ENCODE data around the gene PDE4A. TPM values are rescaled to one million over a fixed set of nuclear protein-coding genes. Genes with fewer than 3 reads are reported as not detected.

PDE4A gene
- total and polyA plus RNA-seq, 10 of the 15 experiments (the other 5 are each of a cell fraction or from before 2014, with no cell fraction given) = 0.24 to 13.3 (median 4.9) TPM

DNA sequence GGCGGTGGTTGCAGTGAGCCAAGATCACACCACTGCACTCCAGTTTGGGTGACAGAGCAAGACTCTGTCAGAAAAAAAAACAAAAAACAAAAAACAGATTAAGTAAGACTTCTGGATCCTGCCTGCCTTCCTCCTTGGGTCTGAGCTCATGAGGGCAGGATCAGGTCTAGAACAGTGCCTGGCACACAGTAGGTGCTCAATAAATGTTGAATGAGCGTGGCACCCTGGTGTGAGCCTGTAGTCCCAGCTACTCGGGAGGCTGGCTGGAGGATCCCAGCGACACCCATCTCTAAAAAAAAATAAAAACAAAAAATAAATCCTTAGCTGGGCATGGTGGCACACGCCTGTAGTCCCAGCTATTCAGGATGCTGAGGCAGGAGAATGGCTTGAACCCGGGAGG lies 14.1 kb upstream of the PDE4A start:
- CTCF ChIA-PET = interaction anchor here (1.0 to 28.5 kb wide), 7 partner anchors 17 to 293 kb away, joined by 3 to 1053 read pairs (median 5); partner anchors contain the start of gene PDE4A
- SMC1A ChIA-PET (ENCODE audit: uncharacterized antibody, unreplicated experiment) = interaction anchor here (0.6 to 16.0 kb wide), 8 partner anchors 9 to 293 kb away, joined by 3 to 364 read pairs (median 3); partner anchors contain the start of gene PDE4A
- RAD21 ChIA-PET (ENCODE audit: unreplicated experiment) = interaction anchor here (0.6 to 7.8 kb wide), 8 partner anchors 13 to 295 kb away, joined by 3 to 209 read pairs (median 4); partner anchors contain the start of genes ICAM1, PDE4A and QTRT1
- no peaks in the 10 kb centered on the region for H4K20me1 ChIP-seq (ENCODE audit: control insufficient read depth, insufficient read depth)
- no peaks in the 10 kb centered on the region for H3K9me3 ChIP-seq (replicated peaks; ENCODE audit: control insufficient read depth, insufficient read depth, low read length)
- no peak overlapping the region for H2AFZ ChIP-seq (ENCODE audit: control insufficient read depth, low read depth, low read length)
- ATAC-seq = no peak
- no peak overlapping the region for H3K4me3 ChIP-seq
- peaks cover 48% of the 10 kb centered on the region for H3K4me1 ChIP-seq (ENCODE audit: control insufficient read depth, insufficient read depth, low read length)
- intact Hi-C loops (cut with micrococcal nuclease; ENCODE audit: unreplicated experiment) = loop anchor here (10.0 kb wide), 1 partner anchor 99 kb away; the partner anchor contains the start of gene KEAP1
- no peak for DNase-seq (ENCODE audit: low read depth, low spot score)
- POLR2A ChIA-PET = interaction anchor here (1.1 to 8.3 kb wide), 6 partner anchors 8 to 137 kb away, joined by 4 to 122 read pairs (median 14); partner anchors contain the start of gene PDE4A
- peaks cover 0 to 3% of the 10 kb centered on the region in 2 experiments; a peak in 2 of 4 replicates for H3K27me3 ChIP-seq (replicated peaks in 1 of 2; ENCODE audit: control insufficient read depth in 2 of 2, insufficient read depth in 2 of 2, low read length in 1 of 2)
- no peak overlapping the region for H3K27ac ChIP-seq (ENCODE audit: control insufficient read depth, insufficient read depth)
- H3K4me2 ChIP-seq (ENCODE audit: control insufficient read depth, insufficient read depth) = no peak overlapping the region
- in situ Hi-C loops (cut with MboI) = no loop called here
- no peak for FAIRE-seq
- H3K36me3 ChIP-seq (ENCODE audit: control insufficient read depth in 2 of 2, insufficient read depth in 2 of 2, low read length in 1 of 2) = no peaks in the 10 kb centered on the region; a peak in 1 of 4 replicates
- BruUV-seq (replicated peaks) = no TSS peak
- peaks cover 21% of the 10 kb centered on the region for H3K79me2 ChIP-seq (ENCODE audit: control insufficient read depth, insufficient read depth, low read length)
- H3K9ac ChIP-seq (ENCODE audit: control insufficient read depth, insufficient read depth, low read length) = no peak overlapping the region
- WGBS (ENCODE audit: insufficient coverage, insufficient replicate concordance, low lambda C conversion rate, missing lambda C conversion rate) = 76% methylated on average over 6 of the region's 6 CpGs
- TF ChIP-seq TCF7 (IDR thresholded peaks at IDR 0.05; ENCODE audit: borderline replicate concordance) = no peak
- TF ChIP-seq PAX5 (IDR thresholded peaks at IDR 0.05; ENCODE audit: borderline replicate concordance, low read depth, low read length) = no peak
- no peak for TF ChIP-seq LARP7 (IDR thresholded peaks at IDR 0.05)
- no peak for TF ChIP-seq CEBPB (IDR thresholded peaks at IDR 0.05; ENCODE audit: borderline replicate concordance in 1 of 2, low read depth in 2 of 2, low read length in 2 of 2)
- TF ChIP-seq SUPT20H (IDR thresholded peaks at IDR 0.05; ENCODE audit: borderline replicate concordance, control insufficient read depth, low read depth, low read length) = no peak
- TF ChIP-seq, protein P1, sequence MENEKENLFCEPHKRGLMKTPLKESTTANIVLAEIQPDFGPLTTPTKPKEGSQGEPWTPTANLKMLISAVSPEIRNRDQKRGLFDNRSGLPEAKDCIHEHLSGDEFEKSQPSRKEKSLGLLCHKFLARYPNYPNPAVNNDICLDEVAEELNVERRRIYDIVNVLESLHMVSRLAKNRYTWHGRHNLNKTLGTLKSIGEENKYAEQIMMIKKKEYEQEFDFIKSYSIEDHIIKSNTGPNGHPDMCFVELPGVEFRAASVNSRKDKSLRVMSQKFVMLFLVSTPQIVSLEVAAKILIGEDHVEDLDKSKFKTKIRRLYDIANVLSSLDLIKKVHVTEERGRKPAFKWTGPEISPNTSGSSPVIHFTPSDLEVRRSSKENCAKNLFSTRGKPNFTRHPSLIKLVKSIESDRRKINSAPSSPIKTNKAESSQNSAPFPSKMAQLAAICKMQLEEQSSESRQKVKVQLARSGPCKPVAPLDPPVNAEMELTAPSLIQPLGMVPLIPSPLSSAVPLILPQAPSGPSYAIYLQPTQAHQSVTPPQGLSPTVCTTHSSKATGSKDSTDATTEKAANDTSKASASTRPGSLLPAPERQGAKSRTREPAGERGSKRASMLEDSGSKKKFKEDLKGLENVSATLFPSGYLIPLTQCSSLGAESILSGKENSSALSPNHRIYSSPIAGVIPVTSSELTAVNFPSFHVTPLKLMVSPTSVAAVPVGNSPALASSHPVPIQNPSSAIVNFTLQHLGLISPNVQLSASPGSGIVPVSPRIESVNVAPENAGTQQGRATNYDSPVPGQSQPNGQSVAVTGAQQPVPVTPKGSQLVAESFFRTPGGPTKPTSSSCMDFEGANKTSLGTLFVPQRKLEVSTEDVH (IDR thresholded peaks at IDR 0.05; ENCODE audit: low read depth, partially characterized antibody) = no peak
- TF ChIP-seq SUZ12 (IDR thresholded peaks at IDR 0.05; ENCODE audit: unreplicated experiment) = no peak
- TF ChIP-seq, protein P2, sequence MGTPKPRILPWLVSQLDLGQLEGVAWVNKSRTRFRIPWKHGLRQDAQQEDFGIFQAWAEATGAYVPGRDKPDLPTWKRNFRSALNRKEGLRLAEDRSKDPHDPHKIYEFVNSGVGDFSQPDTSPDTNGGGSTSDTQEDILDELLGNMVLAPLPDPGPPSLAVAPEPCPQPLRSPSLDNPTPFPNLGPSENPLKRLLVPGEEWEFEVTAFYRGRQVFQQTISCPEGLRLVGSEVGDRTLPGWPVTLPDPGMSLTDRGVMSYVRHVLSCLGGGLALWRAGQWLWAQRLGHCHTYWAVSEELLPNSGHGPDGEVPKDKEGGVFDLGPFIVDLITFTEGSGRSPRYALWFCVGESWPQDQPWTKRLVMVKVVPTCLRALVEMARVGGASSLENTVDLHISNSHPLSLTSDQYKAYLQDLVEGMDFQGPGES (IDR thresholded peaks at IDR 0.05) = no peak
- TF ChIP-seq NRF1 (conservative IDR thresholded peaks at IDR 0.05; ENCODE audit: low read depth, low read length) = no peak
- TF ChIP-seq, protein P3, sequence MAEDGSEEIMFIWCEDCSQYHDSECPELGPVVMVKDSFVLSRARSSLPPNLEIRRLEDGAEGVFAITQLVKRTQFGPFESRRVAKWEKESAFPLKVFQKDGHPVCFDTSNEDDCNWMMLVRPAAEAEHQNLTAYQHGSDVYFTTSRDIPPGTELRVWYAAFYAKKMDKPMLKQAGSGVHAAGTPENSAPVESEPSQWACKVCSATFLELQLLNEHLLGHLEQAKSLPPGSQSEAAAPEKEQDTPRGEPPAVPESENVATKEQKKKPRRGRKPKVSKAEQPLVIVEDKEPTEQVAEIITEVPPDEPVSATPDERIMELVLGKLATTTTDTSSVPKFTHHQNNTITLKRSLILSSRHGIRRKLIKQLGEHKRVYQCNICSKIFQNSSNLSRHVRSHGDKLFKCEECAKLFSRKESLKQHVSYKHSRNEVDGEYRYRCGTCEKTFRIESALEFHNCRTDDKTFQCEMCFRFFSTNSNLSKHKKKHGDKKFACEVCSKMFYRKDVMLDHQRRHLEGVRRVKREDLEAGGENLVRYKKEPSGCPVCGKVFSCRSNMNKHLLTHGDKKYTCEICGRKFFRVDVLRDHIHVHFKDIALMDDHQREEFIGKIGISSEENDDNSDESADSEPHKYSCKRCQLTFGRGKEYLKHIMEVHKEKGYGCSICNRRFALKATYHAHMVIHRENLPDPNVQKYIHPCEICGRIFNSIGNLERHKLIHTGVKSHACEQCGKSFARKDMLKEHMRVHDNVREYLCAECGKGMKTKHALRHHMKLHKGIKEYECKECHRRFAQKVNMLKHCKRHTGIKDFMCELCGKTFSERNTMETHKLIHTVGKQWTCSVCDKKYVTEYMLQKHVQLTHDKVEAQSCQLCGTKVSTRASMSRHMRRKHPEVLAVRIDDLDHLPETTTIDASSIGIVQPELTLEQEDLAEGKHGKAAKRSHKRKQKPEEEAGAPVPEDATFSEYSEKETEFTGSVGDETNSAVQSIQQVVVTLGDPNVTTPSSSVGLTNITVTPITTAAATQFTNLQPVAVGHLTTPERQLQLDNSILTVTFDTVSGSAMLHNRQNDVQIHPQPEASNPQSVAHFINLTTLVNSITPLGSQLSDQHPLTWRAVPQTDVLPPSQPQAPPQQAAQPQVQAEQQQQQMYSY (CRISPR knock-in tag; IDR thresholded peaks at IDR 0.05) = no peak
- TF ChIP-seq, protein P4, sequence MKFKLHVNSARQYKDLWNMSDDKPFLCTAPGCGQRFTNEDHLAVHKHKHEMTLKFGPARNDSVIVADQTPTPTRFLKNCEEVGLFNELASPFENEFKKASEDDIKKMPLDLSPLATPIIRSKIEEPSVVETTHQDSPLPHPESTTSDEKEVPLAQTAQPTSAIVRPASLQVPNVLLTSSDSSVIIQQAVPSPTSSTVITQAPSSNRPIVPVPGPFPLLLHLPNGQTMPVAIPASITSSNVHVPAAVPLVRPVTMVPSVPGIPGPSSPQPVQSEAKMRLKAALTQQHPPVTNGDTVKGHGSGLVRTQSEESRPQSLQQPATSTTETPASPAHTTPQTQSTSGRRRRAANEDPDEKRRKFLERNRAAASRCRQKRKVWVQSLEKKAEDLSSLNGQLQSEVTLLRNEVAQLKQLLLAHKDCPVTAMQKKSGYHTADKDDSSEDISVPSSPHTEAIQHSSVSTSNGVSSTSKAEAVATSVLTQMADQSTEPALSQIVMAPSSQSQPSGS (IDR thresholded peaks at IDR 0.05; ENCODE audit: low read length) = no peak
- no peak for TF ChIP-seq SP1 (IDR thresholded peaks at IDR 0.05; ENCODE audit: low read depth, low read length)
- TF ChIP-seq IKZF1 (conservative IDR thresholded peaks at IDR 0.05) = no peak

Measured in GM12878 (cell line).